ENCODE results near the gene NDUFB1.
A peak's percentile ranks its signal among the peaks of the same experiment; 100 is the strongest.

NDUFB1 gene

GRCh38 chr14:92093320-92093719 is 28.2 kb downstream of the NDUFB1 start:
- DNase-seq = peak; percentile 19

GRCh38 chr14:92088494-92088893 is 33.0 kb downstream of the NDUFB1 start:
- DNase-seq = no peak

- no peak for DNase-seq
These were observed 47.0 kb downstream of the NDUFB1 start for GRCh38 chr14:92074555-92074954.
